KOPT-K1 (cell line): ENCODE results near the gene NPIPA7.
"Not testable (repeated sequence)": the region's sequence is repeated elsewhere in the genome, so short reads cannot be mapped to it uniquely, and the experiment has no call there.

Source experiments
- H3K27ac ChIP-seq: fragments of 200-600 bp; sonication (generic); 2 replicates; pipeline ENCODE4 v1.5.1; 2016; ENCODE audit warnings: antibody characterized with exemption, mild to moderate bottlenecking, low read depth, low read length; ENCODE audit not compliant: poor library complexity, severe bottlenecking
- H3K36me3 ChIP-seq: fragments of 200-600 bp; sonication (generic); 2 replicates; pipeline ENCODE4 v1.5.1; 2017; ENCODE audit warnings: antibody characterized with exemption, mild to moderate bottlenecking, low read length, moderate library complexity; ENCODE audit not compliant: insufficient read depth
- H3K9me3 ChIP-seq: fragments of 200-600 bp; sonication (generic); 2 replicates; pipeline ENCODE4 v1.5.1; 2017; ENCODE audit warnings: antibody characterized with exemption, low read length, mild to moderate bottlenecking; ENCODE audit not compliant: insufficient read depth, poor library complexity, severe bottlenecking

The NPIPA7 gene

GRCh38 chr16:16402333-16402732 lies 23.4 kb downstream of the NPIPA7 start:
- H3K9me3 ChIP-seq, H3K36me3 ChIP-seq, H3K27ac ChIP-seq: not testable (repeated sequence)

- H3K27ac ChIP-seq, H3K9me3 ChIP-seq: not testable (repeated sequence)
These were observed 25.3 kb downstream of the NPIPA7 start for GRCh38 chr16:16404283-16404682.

DNA sequence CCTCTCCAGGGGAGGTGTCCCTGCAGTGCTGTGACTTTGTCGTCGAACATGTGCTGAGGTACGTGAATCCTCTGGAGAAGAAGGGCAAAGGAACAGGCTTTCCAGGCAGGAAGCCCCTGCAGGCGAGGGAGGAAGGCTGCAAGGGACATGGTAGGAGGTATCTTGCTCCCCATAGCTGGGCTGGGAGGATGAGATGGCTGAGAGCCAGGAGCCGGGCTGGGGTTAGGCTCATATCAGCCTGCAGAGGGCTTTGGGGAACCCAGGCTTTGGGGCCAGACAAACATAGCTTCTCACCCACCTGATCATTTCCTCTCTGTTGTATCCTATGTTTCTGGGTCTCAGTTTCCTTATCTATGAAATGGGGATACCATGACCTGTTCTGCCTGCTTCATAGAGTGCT lies 26.5 kb downstream of the NPIPA7 start:
- not testable (repeated sequence) for H3K36me3 ChIP-seq, H3K9me3 ChIP-seq, H3K27ac ChIP-seq

More at GRCh38 chr16:16404283-16404682, 25.3 kb downstream of the NPIPA7 start:
- not testable (repeated sequence) for H3K36me3 ChIP-seq

DNA sequence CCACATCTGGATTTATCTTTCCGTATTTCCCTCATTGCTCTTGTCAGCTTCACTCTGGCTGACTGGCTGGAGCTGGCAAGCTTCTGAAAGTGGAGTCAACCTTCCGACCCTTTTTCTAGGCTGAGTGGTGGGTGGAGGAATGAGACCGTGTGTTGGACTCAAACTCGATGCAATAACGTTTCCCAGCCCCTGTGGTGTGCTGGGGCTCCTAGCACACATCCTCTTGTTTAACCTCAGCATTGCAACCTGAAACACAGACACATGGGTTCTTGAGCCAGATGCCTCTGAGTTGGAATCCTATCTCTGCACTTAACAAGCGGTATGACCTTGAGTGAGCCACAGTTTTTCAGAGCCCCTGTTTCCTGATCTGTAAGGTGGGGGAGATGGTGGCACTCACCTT lies 29.5 kb downstream of the NPIPA7 start:
- not testable (repeated sequence) for H3K9me3 ChIP-seq, H3K36me3 ChIP-seq, H3K27ac ChIP-seq

DNA sequence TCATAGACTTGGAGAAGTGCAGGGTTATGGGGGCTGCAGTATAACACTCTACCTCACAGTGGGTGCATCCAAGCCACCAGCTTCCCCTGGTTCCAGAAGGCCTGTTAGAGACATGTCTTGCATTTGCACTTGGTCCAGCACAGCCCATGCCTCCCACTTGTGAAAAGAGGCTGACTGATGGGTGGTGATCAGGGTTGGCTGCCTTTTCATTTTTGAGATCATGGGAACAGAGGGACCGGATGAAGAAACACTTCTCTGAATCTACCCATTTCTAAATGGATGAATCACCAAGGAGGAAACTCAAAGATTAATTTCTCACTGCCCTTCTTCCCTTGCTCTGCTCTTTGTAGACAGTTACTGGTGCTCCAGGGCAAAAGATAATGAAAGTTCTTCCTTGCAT lies 34.8 kb downstream of the NPIPA7 start:
- H3K9me3 ChIP-seq, H3K36me3 ChIP-seq, H3K27ac ChIP-seq: not testable (repeated sequence)

DNA sequence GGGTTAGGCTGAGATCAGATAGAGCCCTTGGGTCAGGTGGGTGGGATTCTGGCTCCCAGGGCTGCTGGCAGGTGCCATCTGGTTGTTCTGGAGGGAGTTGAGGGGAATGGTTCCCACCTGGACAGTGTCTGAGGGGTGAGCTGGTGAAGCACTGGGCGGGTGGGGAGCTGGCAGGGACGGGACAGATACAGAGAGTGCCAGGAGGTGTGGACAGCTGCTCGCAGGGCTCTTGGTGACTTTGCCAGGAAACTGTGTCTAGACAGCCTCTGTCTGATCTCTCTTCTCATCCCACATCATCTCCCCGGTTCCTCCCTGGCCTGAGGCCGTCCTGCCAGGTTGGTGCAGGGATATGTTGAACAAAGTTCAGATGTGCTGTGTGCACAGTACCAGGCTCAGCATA lies 38.1 kb downstream of the NPIPA7 start:
- not testable (repeated sequence) for H3K36me3 ChIP-seq, H3K27ac ChIP-seq, H3K9me3 ChIP-seq

- H3K27ac ChIP-seq, H3K9me3 ChIP-seq, H3K36me3 ChIP-seq: not testable (repeated sequence)
These were observed 39.1 kb downstream of the NPIPA7 start for GRCh38 chr16:16417914-16418544.

GRCh38 chr16:16420515-16420914 lies 41.6 kb downstream of the NPIPA7 start:
- H3K27ac ChIP-seq, H3K36me3 ChIP-seq, H3K9me3 ChIP-seq: not testable (repeated sequence)

GRCh38 chr16:16425146-16425545 lies 46.2 kb downstream of the NPIPA7 start:
- H3K36me3 ChIP-seq, H3K9me3 ChIP-seq, H3K27ac ChIP-seq: not testable (repeated sequence)

- not testable (repeated sequence) for H3K36me3 ChIP-seq, H3K9me3 ChIP-seq, H3K27ac ChIP-seq
These were observed 52.2 kb downstream of the NPIPA7 start for GRCh38 chr16:16431135-16431534.

GRCh38 chr16:16434711-16435110 lies 55.8 kb downstream of the NPIPA7 start:
- H3K27ac ChIP-seq, H3K9me3 ChIP-seq, H3K36me3 ChIP-seq: not testable (repeated sequence)

GRCh38 chr16:16441401-16441800 lies 62.5 kb downstream of the NPIPA7 start:
- H3K36me3 ChIP-seq, H3K9me3 ChIP-seq, H3K27ac ChIP-seq: not testable (repeated sequence)
